Endothelial cell of umbilical vein (primary cell): Measurements from ENCODE around the gene N4BP2. TPM values are rescaled to one million over a fixed set of nuclear protein-coding genes. Genes with fewer than 3 reads are reported as not detected.

ENCODE experiments used
- BruUV-seq: library from RNA; stranded (reverse); fragments of 400-500 nt; replicated peaks from 2 replicates; lab custom pipeline; 2021; lab: Mats Ljungman, UMichigan
- CTCF ChIA-PET: fragments of 300-600, 350-600 bp; sonication (Branson Sonifier 250); formaldehyde crosslinking; loops from one replicate; lab custom pipeline; 2021; ENCODE audit warnings: antibody characterized with exemption, inconsistent platforms; lab: Charles Lee
- POLR2A ChIA-PET: fragments of 300-600, 350-600 bp; sonication (Branson Sonifier 250); formaldehyde crosslinking; loops from one replicate; lab custom pipeline; 2021; ENCODE audit warnings: antibody characterized with exemption, inconsistent platforms; lab: Charles Lee
- DNase-seq: peaks from one replicate; pipeline ENCODE4 v3.0.0-alpha.2; 2011; ENCODE audit warnings: low read depth, low spot score
- FAIRE-seq: peaks from 2 replicates; lab custom pipeline; 2011; peaks lifted over from hg19 to GRCh38; lab: Jason Lieb, UNC
- H2AFZ ChIP-seq: 2 replicates; pipeline ENCODE4 v1.6.0; 2012; ENCODE audit warnings: low read depth, low read length, control low read depth, inconsistent platforms
- H3K27ac ChIP-seq: 2 replicates; pipeline ENCODE4 v1.5.1; 2011; ENCODE audit warnings: low read depth, mild to moderate bottlenecking, control low read depth, low read length, moderate library complexity; ENCODE audit not compliant: insufficient read depth
- H3K27me3 ChIP-seq, 2 experiments: 2 replicates each; pipeline versions ENCODE4 v1.6.0 to v1.6.1; 2011; ENCODE audit warnings: low read length in 2 of 2, mixed read lengths in 1 of 2; ENCODE audit not compliant: control insufficient read depth in 2 of 2, insufficient read depth in 2 of 2
- H3K36me3 ChIP-seq, 2 experiments: 2 replicates in 1 of 2; 3 replicates in 1 of 2; pipeline ENCODE4 v1.5.1; 2011; ENCODE audit warnings: low read length in 2 of 2, mild to moderate bottlenecking in 1 of 2, moderate library complexity in 1 of 2; ENCODE audit not compliant: control insufficient read depth in 2 of 2, insufficient read depth in 2 of 2; ENCODE audit errors: extremely low read depth in 1 of 2
- H3K4me1 ChIP-seq: 3 replicates; pipeline ENCODE4 v1.5.1; 2011; ENCODE audit warnings: mild to moderate bottlenecking, low read length; ENCODE audit not compliant: control insufficient read depth, insufficient read depth; ENCODE audit errors: extremely low read depth
- H3K4me2 ChIP-seq: 2 replicates; pipeline ENCODE4 v1.6.1; 2011; ENCODE audit warnings: low read length, control low read depth, mixed read lengths; ENCODE audit not compliant: insufficient read depth
- H3K4me3 ChIP-seq, 3 experiments: fragments of 200-600 bp in 1 of 3; sonication (generic), shearing (Covaris generic) in 1 of 3; replicated peaks in 1 of 3; 2 replicates each; pipeline ENCODE4 v1.5.1; 2011 to 2016; ENCODE audit warnings: control low read depth in 3 of 3, low read length in 3 of 3, mild to moderate bottlenecking in 2 of 3, inconsistent platforms in 1 of 3, low read depth in 1 of 3, moderate library complexity in 1 of 3; ENCODE audit not compliant: insufficient read depth in 1 of 3
- H3K79me2 ChIP-seq: 2 replicates; pipeline ENCODE4 v1.6.0; 2012; ENCODE audit warnings: low read length, inconsistent platforms; ENCODE audit not compliant: control insufficient read depth, insufficient read depth
- H3K9ac ChIP-seq: replicated peaks from 2 replicates; pipeline ENCODE3; 2011; ENCODE audit warnings: low read length, control low read depth; ENCODE audit not compliant: insufficient read depth; ENCODE audit errors: extremely low read depth
- H3K9me1 ChIP-seq: replicated peaks from 3 replicates; pipeline ENCODE4 v1.6.0; 2011; ENCODE audit warnings: mild to moderate bottlenecking, low read length; ENCODE audit not compliant: control insufficient read depth, insufficient read depth; ENCODE audit errors: extremely low read depth
- H3K9me3 ChIP-seq: replicated peaks from 2 replicates; pipeline ENCODE4 v1.5.1; 2012; ENCODE audit warnings: low read length, inconsistent platforms; ENCODE audit not compliant: control insufficient read depth, insufficient read depth
- H4K20me1 ChIP-seq: replicated peaks from 2 replicates; pipeline ENCODE3; 2011; ENCODE audit warnings: mild to moderate bottlenecking, low read length; ENCODE audit not compliant: control insufficient read depth, insufficient read depth; ENCODE audit errors: extremely low read depth
- FOS ChIP-seq: IDR thresholded peaks from 2 replicates; pipeline ENCODE4 v1.6.1; 2011; ENCODE audit warnings: mild to moderate bottlenecking, low read length, moderate library complexity, borderline replicate concordance; ENCODE audit not compliant: insufficient read depth
- GATA2 ChIP-seq: IDR thresholded peaks from 2 replicates; pipeline ENCODE4 v1.7.0; 2011; ENCODE audit warnings: low read depth, mild to moderate bottlenecking, moderate library complexity, mixed read lengths, low read length; ENCODE audit not compliant: insufficient read length, insufficient read depth
- JUN ChIP-seq: IDR thresholded peaks from 2 replicates; pipeline ENCODE4 v1.6.1; 2011; ENCODE audit warnings: borderline replicate concordance, low read depth; ENCODE audit not compliant: insufficient read length, insufficient read depth
- MAX ChIP-seq: IDR thresholded peaks from 2 replicates; pipeline ENCODE4 v1.6.1; 2011; ENCODE audit not compliant: insufficient read depth, insufficient read length
- POLR2A ChIP-seq: IDR thresholded peaks from 2 replicates; pipeline ENCODE4 v1.6.1; 2012; ENCODE audit warnings: low read depth, mild to moderate bottlenecking, control low read depth, low read length
- dilution Hi-C: fragments of 300-500 bp; cut with MboI; formaldehyde crosslinking; loops from one replicate; pipeline ENCODE4 v1.15.0; 2019; ENCODE audit warnings: low sequenced_read_pairs; ENCODE audit not compliant: extremely low pct_ligation_motif_present
- intact Hi-C: fragments of 100-400 bp; cut with micrococcal nuclease; formaldehyde crosslinking; loops from one replicate; pipeline ENCODE4 v1.10.0; 2022
- polyA plus RNA-seq, 4 experiments: library from polyadenylated mRNA; depleted of rRNA in 3 of 4; stranded (reverse) in 3 of 4; unstranded in 1 of 4; fragments of >200 nt; gene quantifications; 2 replicates each; pipeline versions ENCODE4 v1.2.1 to v1.2.3, GENCODE V29; 2011 to 2012; ENCODE audit warnings: missing spikeins in 1 of 4
- total RNA-seq: library from RNA; stranded (reverse); gene quantifications from 2 replicates; pipeline ENCODE4 v1.2.3, GENCODE V29; 2021
- TF ChIP-seq, protein P1 (sequence below), 2 donors: IDR thresholded peaks; 1 replicate in 1 of 2; 2 replicates in 1 of 2; pipeline ENCODE4 v1.5.1; 2011; ENCODE audit warnings: low read length in 2 of 2, mild to moderate bottlenecking in 2 of 2, moderate library complexity in 2 of 2, control low read depth in 1 of 2, inconsistent platforms in 1 of 2, low read depth in 1 of 2; ENCODE audit not compliant: insufficient read depth in 1 of 2; ENCODE audit errors: extremely low read depth in 1 of 2

Gene N4BP2
- total and polyA plus RNA-seq, 2 donors (not counting 3 experiments of a cell fraction or from before 2014, with no cell fraction given), result 0.87 to 6.9 TPM

GRCh38 chr4:40190465-40190864, 133.8 kb downstream of the N4BP2 start:
- H3K79me2 ChIP-seq, result no peaks in the 10 kb centered on the region
- H3K9me1 ChIP-seq, result no peaks in the 10 kb centered on the region
- no peaks in the 10 kb centered on the region for H3K4me1 ChIP-seq
- dilution Hi-C loops, result no loop called here
- TF ChIP-seq MAX, result no peak
- TF ChIP-seq FOS, result no peak
- TF ChIP-seq, protein P1, sequence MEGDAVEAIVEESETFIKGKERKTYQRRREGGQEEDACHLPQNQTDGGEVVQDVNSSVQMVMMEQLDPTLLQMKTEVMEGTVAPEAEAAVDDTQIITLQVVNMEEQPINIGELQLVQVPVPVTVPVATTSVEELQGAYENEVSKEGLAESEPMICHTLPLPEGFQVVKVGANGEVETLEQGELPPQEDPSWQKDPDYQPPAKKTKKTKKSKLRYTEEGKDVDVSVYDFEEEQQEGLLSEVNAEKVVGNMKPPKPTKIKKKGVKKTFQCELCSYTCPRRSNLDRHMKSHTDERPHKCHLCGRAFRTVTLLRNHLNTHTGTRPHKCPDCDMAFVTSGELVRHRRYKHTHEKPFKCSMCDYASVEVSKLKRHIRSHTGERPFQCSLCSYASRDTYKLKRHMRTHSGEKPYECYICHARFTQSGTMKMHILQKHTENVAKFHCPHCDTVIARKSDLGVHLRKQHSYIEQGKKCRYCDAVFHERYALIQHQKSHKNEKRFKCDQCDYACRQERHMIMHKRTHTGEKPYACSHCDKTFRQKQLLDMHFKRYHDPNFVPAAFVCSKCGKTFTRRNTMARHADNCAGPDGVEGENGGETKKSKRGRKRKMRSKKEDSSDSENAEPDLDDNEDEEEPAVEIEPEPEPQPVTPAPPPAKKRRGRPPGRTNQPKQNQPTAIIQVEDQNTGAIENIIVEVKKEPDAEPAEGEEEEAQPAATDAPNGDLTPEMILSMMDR (IDR thresholded peaks at IDR 0.05; ENCODE audit: extremely low read depth in 1 of 2, insufficient read depth in 1 of 2, low read depth in 1 of 2, low read length in 2 of 2), result no peak
- TF ChIP-seq JUN, result no peak
- no peak for TF ChIP-seq GATA2
- TF ChIP-seq POLR2A, result no peak
- intact Hi-C loops, result no loop called here
- ChIA-PET CTCF (interaction anchor here (0.6 to 1.1 kb wide), 2 partner anchors 36 to 41 kb away, joined by 3 read pairs; no protein-coding TSS in a partner anchor), POLR2A (no interaction called here)
- no peak overlapping the region for H3K9ac ChIP-seq
- H3K4me2 ChIP-seq, result no peak overlapping the region
- H3K4me3 ChIP-seq, result no peak overlapping the region
- BruUV-seq, result no TSS peak
- no peak for FAIRE-seq
- no peak overlapping the region for H3K27ac ChIP-seq
- H2AFZ ChIP-seq, result no peak overlapping the region
- no peaks in the 10 kb centered on the region for H3K27me3 ChIP-seq
- no peaks in the 10 kb centered on the region for H3K36me3 ChIP-seq
- H3K9me3 ChIP-seq, result no peaks in the 10 kb centered on the region
- H4K20me1 ChIP-seq, result no peaks in the 10 kb centered on the region
- no peak for DNase-seq
